CD14-positive monocyte (primary cell): ENCODE measurements around the gene SCCPDH. TPM values are rescaled to one million over a fixed set of nuclear protein-coding genes. Genes with fewer than 3 reads are reported as not detected.
A peak's percentile ranks its signal among the peaks of the same experiment; 100 is the strongest.

Experiments
- DNase-seq, 3 donors: peaks; one replicate each; pipeline ENCODE4 v3.0.0-alpha.2; 2011 to 2022
- H2AFZ ChIP-seq: 2 replicates; pipeline ENCODE4 v1.6.0; 2012; ENCODE audit warnings: mild to moderate bottlenecking, low read depth, low read length, inconsistent platforms; ENCODE audit not compliant: insufficient read depth, poor library complexity, severe bottlenecking
- H3K27ac ChIP-seq, 2 donors: 1 replicate in 1 of 2; 2 replicates in 1 of 2; pipeline ENCODE4 v1.5.1; 2012 to 2013; ENCODE audit warnings: low read length in 2 of 2, control low read depth in 1 of 2, inconsistent platforms in 1 of 2, low read depth in 1 of 2, mild to moderate bottlenecking in 1 of 2
- H3K27me3 ChIP-seq, 2 donors: one replicate each; pipeline versions ENCODE4 v1.6.0 to v1.6.1; 2011 to 2013; ENCODE audit warnings: low read length in 2 of 2; ENCODE audit not compliant: control insufficient read depth in 2 of 2, insufficient read depth in 2 of 2
- H3K36me3 ChIP-seq, 2 donors: replicated peaks in 1 of 2; 1 replicate in 1 of 2; 2 replicates in 1 of 2; pipeline versions ENCODE4 v1.5.1 to v1.6.1; 2012 to 2013; ENCODE audit warnings: low read length in 2 of 2, control low read depth in 1 of 2, inconsistent platforms in 1 of 2, mild to moderate bottlenecking in 1 of 2; ENCODE audit not compliant: insufficient read depth in 2 of 2, control insufficient read depth in 1 of 2
- H3K4me1 ChIP-seq, 2 donors: 1 replicate in 1 of 2; 2 replicates in 1 of 2; pipeline versions ENCODE4 v1.5.1 to v1.6.1; 2012 to 2013; ENCODE audit warnings: low read length in 2 of 2, control low read depth in 1 of 2, inconsistent platforms in 1 of 2, mild to moderate bottlenecking in 1 of 2, moderate library complexity in 1 of 2; ENCODE audit not compliant: insufficient read depth in 2 of 2, control insufficient read depth in 1 of 2
- H3K4me2 ChIP-seq: replicated peaks from 2 replicates; pipeline ENCODE3; 2012; ENCODE audit warnings: low read length, moderate library complexity, mild to moderate bottlenecking; ENCODE audit not compliant: poor library complexity, severe bottlenecking; ENCODE audit errors: extremely low read depth
- H3K4me3 ChIP-seq, 3 experiments: fragments of 200-600 bp in 1 of 3; sonication (generic) in 1 of 3; replicated peaks in 1 of 3; 1 replicate in 2 of 3; 2 replicates in 1 of 3; pipeline ENCODE4 v1.5.1; 2011 to 2013; ENCODE audit warnings: low read length in 3 of 3, mild to moderate bottlenecking in 3 of 3, control low read depth in 2 of 3, low read depth in 2 of 3, inconsistent platforms in 1 of 3, moderate library complexity in 1 of 3
- H3K79me2 ChIP-seq: 2 replicates; pipeline ENCODE4 v1.6.0; 2012; ENCODE audit warnings: mild to moderate bottlenecking, control low read depth, inconsistent platforms, low read length, moderate library complexity; ENCODE audit not compliant: insufficient read depth
- H3K9ac ChIP-seq: 2 replicates; pipeline ENCODE4 v1.6.0; 2017; ENCODE audit warnings: low read length, mild to moderate bottlenecking; ENCODE audit not compliant: insufficient read depth, poor library complexity, severe bottlenecking
- H3K9me3 ChIP-seq, 2 donors: replicated peaks in 1 of 2; 1 replicate in 1 of 2; 2 replicates in 1 of 2; pipeline versions ENCODE4 v1.5.1 to v1.6.1; 2012 to 2013; ENCODE audit warnings: low read length in 2 of 2, control low read depth in 1 of 2; ENCODE audit not compliant: control insufficient read depth in 1 of 2, insufficient read depth in 1 of 2
- H4K20me1 ChIP-seq: 2 replicates; pipeline ENCODE4 v1.6.0; 2012; ENCODE audit warnings: mild to moderate bottlenecking, low read length, control low read depth, moderate library complexity; ENCODE audit not compliant: insufficient read depth
- H3K27ac Mint-ChIP-seq, 7 donors: one replicate each; pipeline ENCODE4 v1.8.0; 2020; ENCODE audit warnings: mild to moderate bottlenecking in 7 of 7, mixed read lengths in 7 of 7, moderate library complexity in 6 of 7, inconsistent platforms in 2 of 7
- H3K27me3 Mint-ChIP-seq, 3 donors: one replicate each; pipeline ENCODE4 v1.8.0; 2021 to 2022; ENCODE audit warnings: low read depth in 3 of 3, mild to moderate bottlenecking in 3 of 3, mixed read lengths in 3 of 3, moderate library complexity in 3 of 3, inconsistent platforms in 1 of 3
- H3K36me3 Mint-ChIP-seq, 2 donors: one replicate each; pipeline ENCODE4 v1.8.0; 2020; ENCODE audit warnings: mixed read lengths in 2 of 2, inconsistent platforms in 1 of 2, mild to moderate bottlenecking in 1 of 2
- H3K4me1 Mint-ChIP-seq: one replicate; pipeline ENCODE4 v1.8.0; 2020; ENCODE audit warnings: mild to moderate bottlenecking, mixed read lengths
- H3K4me3 Mint-ChIP-seq, 2 donors: one replicate each; pipeline ENCODE4 v1.8.0; 2020; ENCODE audit warnings: mild to moderate bottlenecking in 2 of 2, mixed read lengths in 2 of 2, moderate library complexity in 1 of 2
- H3K9me3 Mint-ChIP-seq, 7 donors: one replicate each; pipeline ENCODE4 v1.8.0; 2020 to 2022; ENCODE audit warnings: mixed read lengths in 7 of 7, mild to moderate bottlenecking in 6 of 7, moderate library complexity in 6 of 7, inconsistent platforms in 2 of 7
- CTCF ChIP-seq: fragments of 200-600 bp; IDR thresholded peaks from one replicate; pipeline ENCODE4 v1.8.0; 2022; ENCODE audit warnings: antibody characterized with exemption, mild to moderate bottlenecking
- WGBS: methylation state at CpG from one replicate; pipeline ENCODE4 v1.1.5; 2013; ENCODE audit warnings: missing lambda C conversion rate; ENCODE audit not compliant: insufficient coverage; 5-methylcytosine and 5-hydroxymethylcytosine counted together
- intact Hi-C, 2 donors: fragments of 100-400 bp; cut with micrococcal nuclease; formaldehyde crosslinking; loops; one replicate each; pipeline versions ENCODE4 v1.15.0 to v1.15.1; 2023
- polyA plus RNA-seq, 3 donors: library from polyadenylated mRNA; depleted of rRNA in 1 of 3; unstranded in 2 of 3; stranded (reverse) in 1 of 3; fragments of 300-500 nt in 2 of 3; fragments of >200 nt in 1 of 3; fragmentation: Illumina TruSeq in 2 of 3; gene quantifications; 1 replicate in 2 of 3; 2 replicates in 1 of 3; pipeline ENCODE4 v1.2.3, GENCODE V29; 2012 to 2021

SCCPDH gene
- polyA plus RNA-seq, 3 donors = 7.3 to 25.3 (median 22.7) TPM

GRCh38 chr1:246772686-246773085, 48.5 kb downstream of the SCCPDH start:
- no peaks in the 10 kb centered on the region for H3K4me1 ChIP-seq
- peaks cover 0 to 6% (median 0%) of the 10 kb centered on the region in 7 donors for H3K9me3 Mint-ChIP-seq
- peaks cover 74 to 89% of the 10 kb centered on the region in 2 donors for H3K36me3 Mint-ChIP-seq
- no peaks in the 10 kb centered on the region for H3K79me2 ChIP-seq
- H4K20me1 ChIP-seq = no peaks in the 10 kb centered on the region
- peaks cover 56 to 91% of the 10 kb centered on the region in 2 donors for H3K36me3 ChIP-seq
- H3K27ac ChIP-seq = no peak overlapping the region
- no peak for DNase-seq
- no peaks in the 10 kb centered on the region for H3K4me1 Mint-ChIP-seq
- no peak for TF ChIP-seq CTCF
- no peaks in the 10 kb centered on the region for H3K27me3 ChIP-seq
- no peak overlapping the region for H2AFZ ChIP-seq
- no peak overlapping the region for H3K4me2 ChIP-seq
- WGBS = 80% methylated on average over 1 of the region's 2 CpGs
- H3K27ac Mint-ChIP-seq = peak overlapping the region in 1 of 7 donors; percentile 22
- intact Hi-C loops = no loop called here
- no peak overlapping the region for H3K9ac ChIP-seq
- no peak overlapping the region for H3K4me3 ChIP-seq
- H3K9me3 ChIP-seq = no peaks in the 10 kb centered on the region
- H3K27me3 Mint-ChIP-seq = no peaks in the 10 kb centered on the region
- no peak overlapping the region for H3K4me3 Mint-ChIP-seq

- no peak for DNase-seq
- Mint-ChIP-seq H3K36me3 (peaks cover 73 to 88% of the 10 kb centered on the region in 2 donors), H3K9me3 (peaks cover 0 to 6% (median 0%) of the 10 kb centered on the region in 7 donors), H3K4me1 (no peaks in the 10 kb centered on the region), H3K27ac (no peak overlapping the region), H3K27me3 (no peaks in the 10 kb centered on the region), H3K4me3 (no peak overlapping the region)
- H3K4me3 ChIP-seq = no peak overlapping the region
- H3K9me3 ChIP-seq = no peaks in the 10 kb centered on the region
- peak overlapping the region in 1 of 2 donors; percentile 35 for H3K27ac ChIP-seq
- H3K79me2 ChIP-seq = no peaks in the 10 kb centered on the region
- H4K20me1 ChIP-seq = no peaks in the 10 kb centered on the region
- 100% methylated on average over 3 of the region's 4 CpGs for WGBS
- intact Hi-C loops = no loop called here
- no peaks in the 10 kb centered on the region for H3K4me1 ChIP-seq
- H3K36me3 ChIP-seq = peaks cover 51 to 89% of the 10 kb centered on the region in 2 donors
- H3K4me2 ChIP-seq = no peak overlapping the region
- TF ChIP-seq CTCF = no peak
- no peak overlapping the region for H3K9ac ChIP-seq
- no peaks in the 10 kb centered on the region for H3K27me3 ChIP-seq
- H2AFZ ChIP-seq = no peak overlapping the region
Measured at GRCh38 chr1:246773213-246773641, 49.0 kb downstream of the SCCPDH start.
